HG02798 (cell line): ENCODE results near the gene SLC35G1.

Experiments used
- ATAC-seq: cut with Tn5 transposase; IDR thresholded peaks from one replicate; pipeline ENCODE4 v1.9.1; 2021; ENCODE audit warnings: mild to moderate bottlenecking; ENCODE audit not compliant: unreplicated experiment, poor library complexity

SLC35G1 gene

DNA sequence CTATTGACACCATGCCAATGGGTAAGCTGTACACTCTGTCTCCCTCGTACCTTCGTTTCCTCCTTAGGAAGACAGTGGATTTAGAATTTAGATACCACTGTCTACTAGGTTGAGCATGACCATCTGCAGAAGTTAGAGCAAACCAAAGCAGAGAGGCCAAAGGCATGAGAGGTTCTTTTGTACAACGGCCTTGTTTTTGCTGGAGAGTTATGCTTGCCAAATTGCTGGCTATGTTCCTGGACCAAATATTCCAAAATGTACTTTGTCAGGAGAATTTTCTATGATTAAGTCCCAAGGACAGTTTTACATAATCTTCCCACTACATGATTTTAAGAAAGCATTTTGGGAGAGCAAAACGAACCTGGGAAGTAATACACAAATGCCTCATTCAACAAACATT lies 52.0 kb downstream of the SLC35G1 start:
- ATAC-seq: no peak

DNA sequence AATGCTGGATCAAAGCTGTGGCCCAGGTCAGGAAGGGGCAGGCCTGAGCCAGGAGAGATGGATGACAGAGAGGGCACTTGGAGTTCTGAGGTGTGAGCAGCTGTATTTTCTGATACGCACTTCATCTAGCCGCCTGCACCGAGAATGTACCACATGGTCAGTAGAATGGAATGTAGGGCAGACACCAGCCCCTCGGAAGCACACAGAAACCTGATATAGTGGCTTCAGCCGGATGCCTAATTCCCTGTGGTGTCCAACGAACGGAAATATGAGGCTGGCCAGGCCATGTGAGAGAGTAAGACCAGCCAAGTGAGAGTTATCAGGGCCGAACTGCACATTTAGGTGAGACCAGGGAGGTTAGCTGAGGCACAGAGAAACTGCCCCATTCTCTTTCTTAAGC lies 53.3 kb downstream of the SLC35G1 start:
- ATAC-seq: no peak

DNA sequence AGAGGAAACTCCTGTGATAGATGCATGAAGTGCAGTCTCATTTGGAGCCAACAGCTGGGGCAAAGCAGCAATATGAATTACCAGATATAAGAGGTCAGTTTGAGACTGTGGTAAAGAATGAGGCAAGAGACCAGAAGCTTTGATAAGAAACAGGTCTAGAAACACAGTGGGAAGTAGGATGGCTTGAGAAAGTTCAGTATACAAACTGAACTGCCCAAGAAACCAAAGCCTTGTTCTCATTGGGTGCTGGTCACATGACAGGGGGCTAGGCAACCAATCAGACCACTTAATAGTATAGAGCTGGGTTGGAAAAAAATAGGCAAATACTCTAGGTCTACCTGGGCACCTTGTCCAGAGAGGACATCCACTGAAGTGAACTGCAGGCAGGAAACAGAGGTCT lies 53.7 kb downstream of the SLC35G1 start:
- no peak for ATAC-seq

DNA sequence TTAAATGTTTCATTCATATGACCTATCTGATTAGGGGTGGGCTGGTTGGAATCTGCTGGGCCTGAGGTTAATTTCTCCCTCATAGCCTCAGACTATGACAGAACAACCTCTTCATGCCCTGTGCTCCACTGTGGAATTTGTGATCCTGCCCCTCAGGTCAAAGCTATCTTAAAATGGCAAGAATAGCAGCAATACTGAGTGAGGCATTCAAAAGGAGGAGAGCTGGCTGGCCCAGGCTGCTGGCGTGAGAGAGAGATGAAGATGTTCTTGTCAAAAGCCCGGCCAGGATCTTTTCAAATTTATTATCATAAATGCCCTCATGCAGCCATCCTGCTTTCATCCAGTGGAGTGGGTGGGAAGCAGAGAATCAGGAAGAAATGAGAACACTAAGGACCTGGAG lies 58.1 kb downstream of the SLC35G1 start:
- no peak for ATAC-seq
